A549 (cell line): ENCODE results near the gene COLEC12. TPM values are rescaled to one million over a fixed set of nuclear protein-coding genes. Genes with fewer than 3 reads are reported as not detected.

Source experiments
- polyA plus RNA-seq, 4 experiments: library from polyadenylated mRNA; depleted of rRNA in 3 of 4; stranded (reverse); fragments of >200 nt; fragmentation: RNase III in 1 of 4; extraction: RNeasy Plus Mini Kit Qiagen cat#74134 plus additional on column Dnase treatment in 1 of 4; gene quantifications; 2 replicates in 3 of 4; 3 replicates in 1 of 4; pipeline ENCODE4 v1.2.3, GENCODE V29; 2011 to 2017

The COLEC12 gene
- polyA plus RNA-seq, 2 of the 4 experiments (the other 2 are of a cell fraction), result 0.01 TPM; not detected in 1

Other genes starting within 250 kb of the COLEC12 start
- 38.6 and 62.6 TPM in 2 replicates for gene THOC1, start 232.7 kb downstream of the COLEC12 start, polyA plus RNA-seq (2011; rRNA removed)
- gene THOC1, start 232.7 kb downstream of the COLEC12 start, polyA plus RNA-seq (2017; fragmentation: RNase III; extraction: RNeasy Plus Mini Kit Qiagen cat#74134 plus additional on column Dnase treatment), result 31.2 to 32.0 TPM (median 31.4 TPM) in 3 replicates
- not detected in 2 replicates for gene CETN1, start 79.7 kb upstream of the COLEC12 start, polyA plus RNA-seq (2011; rRNA removed)
- not detected in 3 replicates for gene CETN1, start 79.7 kb upstream of the COLEC12 start, polyA plus RNA-seq (2017; fragmentation: RNase III; extraction: RNeasy Plus Mini Kit Qiagen cat#74134 plus additional on column Dnase treatment)
- gene CLUL1, start 96.3 kb upstream of the COLEC12 start, polyA plus RNA-seq (2011; rRNA removed), result 0.29 TPM in 1 of 2 replicates, not detected in the other
- gene CLUL1, start 96.3 kb upstream of the COLEC12 start, polyA plus RNA-seq (2017; fragmentation: RNase III; extraction: RNeasy Plus Mini Kit Qiagen cat#74134 plus additional on column Dnase treatment), result not detected in 3 replicates
- gene TYMS, start 157.0 kb upstream of the COLEC12 start, polyA plus RNA-seq (2011; rRNA removed), result 118 and 133 TPM in 2 replicates
- gene TYMS, start 157.0 kb upstream of the COLEC12 start, polyA plus RNA-seq (2017; fragmentation: RNase III; extraction: RNeasy Plus Mini Kit Qiagen cat#74134 plus additional on column Dnase treatment), result 169 to 184 TPM (median 173 TPM) in 3 replicates
- 27.3 and 34.0 TPM in 2 replicates for gene ENOSF1, start 211.9 kb upstream of the COLEC12 start, polyA plus RNA-seq (2011; rRNA removed)
- gene ENOSF1, start 211.9 kb upstream of the COLEC12 start, polyA plus RNA-seq (2017; fragmentation: RNase III; extraction: RNeasy Plus Mini Kit Qiagen cat#74134 plus additional on column Dnase treatment), result 29.9 to 32.5 TPM (median 30.0 TPM) in 3 replicates